ENCODE results near the gene SH2D2A. TPM values are rescaled to one million over a fixed set of nuclear protein-coding genes. Genes with fewer than 3 reads are reported as not detected.
A peak's percentile ranks its signal among the peaks of the same experiment; 100 is the strongest.
"Not testable (repeated sequence)": the region's sequence is repeated elsewhere in the genome, so short reads cannot be mapped to it uniquely, and the experiment has no call there.

Gene SH2D2A
- total RNA-seq, 1 donor from 2014 or later: 1.4 TPM

DNA sequence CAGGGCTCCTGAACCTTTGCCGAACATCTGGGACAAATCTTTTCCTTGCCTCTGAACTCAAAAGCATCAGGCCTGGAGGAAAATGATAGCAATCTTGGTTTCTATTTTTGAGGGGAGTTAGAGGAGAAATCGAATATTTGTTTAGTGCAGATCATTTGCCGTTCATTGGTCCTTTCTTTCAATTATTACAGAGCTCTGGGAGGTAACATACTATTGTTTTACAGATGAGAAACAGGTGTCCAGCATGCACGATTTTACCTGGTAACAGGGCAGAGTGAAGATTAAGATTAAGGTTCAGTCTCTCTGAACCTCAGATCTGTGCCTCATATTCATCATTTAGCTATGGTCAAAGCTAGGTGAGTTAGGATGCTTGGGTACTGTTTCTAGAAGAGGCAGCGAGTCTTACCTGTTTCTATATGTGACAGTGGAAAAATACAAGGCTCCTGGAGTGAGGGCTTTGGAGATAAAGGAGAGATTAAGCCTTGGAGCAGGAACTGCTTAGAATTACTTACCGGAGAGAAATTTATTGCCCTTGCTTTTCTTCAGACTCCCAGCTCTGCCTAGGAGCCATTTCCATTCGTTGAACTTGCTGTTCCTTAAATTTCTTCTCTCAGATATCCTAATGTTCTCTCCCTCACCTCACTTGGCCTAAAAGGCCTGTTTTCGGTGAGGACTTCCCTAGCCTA, 47.9 kb downstream of the SH2D2A start:
- ATAC-seq: no peak

DNA sequence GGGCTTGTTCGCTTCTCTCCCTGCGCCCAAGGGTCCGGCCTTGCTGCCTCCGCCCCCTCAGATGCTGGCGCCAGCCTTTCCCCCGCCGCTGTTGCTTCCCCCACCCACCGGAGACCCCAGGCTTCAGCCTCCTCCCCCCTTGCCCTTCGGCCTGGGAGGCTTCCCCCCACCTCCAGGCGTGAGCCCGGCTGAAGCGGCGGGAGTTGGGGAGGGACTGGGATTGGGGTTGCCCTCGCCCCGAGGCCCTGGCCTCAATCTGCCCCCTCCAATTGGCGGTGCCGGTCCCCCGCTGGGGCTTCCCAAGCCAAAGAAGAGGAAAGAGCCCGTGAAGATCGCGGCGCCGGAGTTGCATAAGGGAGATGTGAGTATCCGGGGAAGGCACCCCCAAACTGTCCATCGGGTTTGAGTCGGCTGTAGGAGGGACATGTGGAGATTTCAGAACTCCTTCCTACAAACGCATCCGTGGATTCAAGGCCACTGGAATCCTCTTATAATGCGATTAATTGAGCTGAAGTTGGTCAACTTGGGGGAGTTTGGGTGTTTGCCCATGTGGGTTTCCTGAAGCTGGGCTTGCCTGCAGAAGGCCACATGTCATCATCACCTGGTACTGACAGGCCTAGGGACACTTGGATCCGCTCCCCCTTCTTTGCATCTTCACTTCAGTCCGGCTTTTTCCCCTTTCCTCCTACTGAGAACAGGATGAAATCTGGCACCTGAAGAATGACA, 48.6 kb downstream of the SH2D2A start:
- ATAC-seq: peak; percentile 4

DNA sequence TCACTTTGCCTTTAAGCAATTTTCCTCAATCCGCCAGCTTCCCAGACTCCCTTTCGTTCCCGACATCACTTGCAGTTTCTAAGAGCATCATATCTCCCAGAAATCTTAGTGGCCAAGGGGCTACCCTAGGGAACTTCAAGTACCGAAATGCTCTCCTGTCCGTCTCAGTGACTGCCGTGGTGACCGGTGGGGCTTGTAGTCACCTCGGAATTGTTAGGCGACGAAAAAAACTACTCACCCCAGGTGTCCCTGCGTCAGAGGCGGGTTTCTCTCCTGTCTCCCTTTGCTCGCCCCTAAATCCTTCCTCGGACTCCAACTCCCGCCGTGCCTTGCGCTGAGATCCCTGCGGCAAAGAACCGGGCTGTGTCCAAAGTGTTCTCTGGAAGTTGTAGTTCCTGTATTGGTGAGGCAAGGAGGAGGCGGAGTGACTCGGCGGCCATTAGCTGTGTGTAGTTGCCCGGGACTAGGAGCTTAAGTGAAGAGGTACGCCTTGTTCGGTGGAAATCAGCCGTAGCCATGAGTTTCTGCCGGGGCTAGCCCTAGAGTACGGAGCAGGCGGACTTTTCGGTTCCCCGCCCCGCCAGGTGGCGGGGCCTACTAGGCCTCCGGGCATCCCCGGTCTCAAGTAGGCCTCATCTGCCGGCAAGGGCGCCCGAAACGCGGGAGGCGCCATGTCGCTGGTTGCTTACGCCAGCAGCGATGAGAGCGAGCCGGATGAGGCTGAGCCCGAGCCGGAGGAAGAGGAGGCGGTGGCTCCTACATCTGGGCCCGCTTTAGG, 49.4 kb downstream of the SH2D2A start, which contains the start of gene PRCC:
Gene PRCC, plus strand, starts transcription at position 435 of the 778 bp plus-strand sequence. Its CDS starts 237 bp downstream, at position 672.
- peak; percentile 96 for ATAC-seq

DNA sequence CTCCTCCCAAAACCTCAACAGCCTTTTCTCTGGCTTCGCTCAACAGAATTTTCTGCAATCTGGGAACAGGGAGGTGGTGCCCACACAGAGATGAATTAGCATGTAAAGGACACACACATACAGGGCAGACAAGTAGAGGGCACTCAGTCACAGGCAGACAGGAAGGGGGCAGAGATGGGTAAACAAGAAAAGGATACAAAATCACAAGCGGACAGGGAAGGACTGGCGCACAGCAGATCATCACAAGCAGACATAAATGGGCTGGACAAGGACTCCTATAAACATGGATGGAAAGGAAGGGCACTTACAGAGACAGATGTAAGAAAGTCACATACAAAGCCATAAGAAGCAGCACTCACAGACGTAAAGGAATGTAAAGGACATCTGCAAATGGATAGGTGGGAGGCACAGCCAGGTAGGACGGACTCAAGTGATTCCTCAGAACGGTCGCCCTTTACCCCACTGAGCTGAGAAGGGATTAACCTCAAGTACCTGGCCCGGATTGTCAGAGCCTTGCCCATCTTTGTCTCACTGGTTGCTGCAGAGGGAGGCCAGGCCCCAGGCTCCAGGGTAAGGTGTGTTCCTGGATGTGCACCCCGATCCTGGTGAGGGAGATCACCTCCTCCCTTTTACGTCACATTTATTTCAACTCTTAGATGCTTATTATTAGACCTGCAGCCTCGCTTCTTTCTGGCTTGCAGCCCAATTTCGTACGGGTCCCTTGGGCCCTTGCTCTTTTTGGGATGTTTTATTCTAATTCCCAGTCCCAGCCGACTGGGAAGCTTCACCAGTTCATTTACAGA, 50.1 kb downstream of the SH2D2A start:
- peak; percentile 60 for ATAC-seq

DNA sequence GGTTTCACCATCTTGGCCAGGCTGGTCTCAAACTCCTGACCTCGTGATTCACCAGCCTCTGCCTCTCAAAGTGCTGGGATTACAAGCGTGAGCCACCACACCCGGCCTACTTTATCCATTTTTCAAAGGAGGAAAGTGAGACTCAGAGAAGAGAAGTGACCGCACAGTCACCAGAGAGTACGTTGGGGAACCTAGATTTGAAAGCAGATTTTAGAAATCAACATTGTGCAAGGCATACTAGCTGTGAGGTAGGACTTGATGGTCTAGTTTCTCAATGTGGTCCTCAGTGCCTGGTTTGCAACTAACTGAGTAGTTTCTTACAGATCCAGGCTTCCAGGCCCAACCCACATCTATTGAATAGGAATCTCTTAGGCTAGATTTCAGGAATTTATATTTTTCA, 51.0 kb downstream of the SH2D2A start:
- ATAC-seq: no peak

DNA sequence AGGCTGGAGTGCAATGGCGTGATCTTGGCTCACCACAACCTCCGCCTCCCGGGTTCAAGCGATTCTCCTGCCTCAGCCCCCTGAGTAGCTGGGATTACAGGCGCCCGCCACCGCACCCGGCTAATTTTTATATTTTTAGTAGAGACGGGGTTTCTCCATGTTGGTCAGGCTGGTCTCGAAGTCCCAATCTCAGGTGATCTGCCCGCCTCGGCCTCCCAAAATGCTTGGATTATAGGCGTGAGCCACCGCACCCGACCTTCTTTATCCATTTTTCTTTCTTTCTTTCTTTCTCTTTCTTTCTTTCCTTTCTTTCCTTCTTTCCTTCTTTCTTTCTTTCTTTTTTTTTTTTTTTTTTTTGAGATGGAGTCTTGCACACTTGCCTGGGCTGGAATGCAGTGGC, 51.5 kb downstream of the SH2D2A start:
- ATAC-seq: not testable (repeated sequence)

DNA sequence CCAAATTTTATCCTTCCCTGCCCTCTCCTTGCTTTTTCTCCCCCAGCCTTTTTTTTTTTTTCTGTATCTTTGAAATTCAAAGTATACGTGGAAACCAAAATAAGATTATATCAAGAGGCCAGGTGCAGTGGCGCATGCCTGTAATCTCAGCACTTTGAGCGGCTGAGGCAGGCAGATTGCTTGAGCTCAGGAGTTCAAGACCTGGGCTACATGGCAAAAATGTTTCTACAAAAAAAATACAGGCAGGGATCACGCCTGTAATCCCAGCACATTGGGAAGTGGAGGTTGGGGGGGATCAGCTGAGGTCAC, 55.9 kb downstream of the SH2D2A start:
- ATAC-seq: no peak

DNA sequence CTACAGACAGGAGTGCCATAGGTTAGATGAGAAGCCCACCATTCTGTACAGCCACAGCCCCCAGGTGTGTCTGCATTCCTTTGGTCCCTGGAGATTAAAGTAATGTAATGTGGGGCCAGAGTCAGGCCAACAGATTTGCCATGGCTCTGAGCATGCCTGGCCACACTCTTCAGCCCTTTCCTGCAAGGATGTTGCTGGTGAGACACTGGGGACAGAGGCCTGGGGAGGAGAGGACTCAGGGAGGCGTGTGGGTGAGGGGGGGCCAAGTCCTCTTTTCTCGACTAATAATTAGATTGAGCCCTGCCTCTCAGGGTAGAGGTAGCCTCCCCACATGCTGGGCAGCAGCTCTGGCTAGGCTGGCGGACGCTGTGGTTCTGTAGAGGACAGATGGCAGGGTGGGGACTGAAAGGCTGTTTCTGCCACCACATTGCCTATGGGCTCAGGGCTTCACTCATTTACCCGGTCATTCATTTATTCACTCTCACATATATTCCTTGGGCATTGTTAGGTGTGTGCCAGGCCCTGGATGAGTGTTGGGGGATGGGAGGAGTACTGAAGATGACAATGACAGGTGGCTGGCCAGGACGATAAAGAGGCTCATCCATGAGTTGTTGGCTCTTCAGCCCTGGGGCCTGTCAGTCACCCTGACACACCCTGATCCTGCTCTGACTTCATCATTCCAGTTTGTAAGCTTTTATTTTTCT, 56.4 kb downstream of the SH2D2A start:
- peak; percentile 38 for ATAC-seq

DNA sequence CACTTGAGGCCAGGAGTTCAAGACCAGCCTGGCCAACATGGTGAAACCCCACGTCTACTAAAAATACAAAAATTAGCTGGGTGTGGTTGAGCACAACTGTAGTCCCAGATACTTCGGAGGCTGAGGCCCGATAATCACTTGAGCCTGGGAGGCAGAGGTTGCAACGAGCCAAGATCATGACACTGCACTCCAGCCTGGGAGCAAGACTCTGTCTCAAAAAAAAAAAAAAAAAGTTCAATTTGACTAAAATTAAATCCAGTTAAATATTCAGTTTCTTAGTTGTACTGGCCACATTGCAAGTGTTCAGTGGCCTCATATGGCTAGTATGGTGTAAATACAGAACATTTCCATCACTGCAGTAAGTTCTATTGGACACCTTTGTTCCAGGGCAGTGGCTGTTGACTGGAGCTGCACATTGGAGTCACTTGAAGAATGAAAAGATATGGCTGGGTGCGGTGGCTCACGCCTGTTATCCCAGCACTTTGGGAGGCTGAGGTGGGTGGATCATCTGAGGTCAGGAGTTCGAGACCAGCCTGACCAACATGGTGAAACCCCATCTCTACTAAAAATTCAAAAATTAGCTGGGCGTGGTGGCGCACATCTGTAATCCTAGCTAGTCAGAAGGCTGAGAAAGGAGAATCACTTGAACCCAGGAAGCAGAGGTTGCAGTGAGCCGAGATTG, 58.9 kb downstream of the SH2D2A start:
- ATAC-seq: not testable (repeated sequence)

DNA sequence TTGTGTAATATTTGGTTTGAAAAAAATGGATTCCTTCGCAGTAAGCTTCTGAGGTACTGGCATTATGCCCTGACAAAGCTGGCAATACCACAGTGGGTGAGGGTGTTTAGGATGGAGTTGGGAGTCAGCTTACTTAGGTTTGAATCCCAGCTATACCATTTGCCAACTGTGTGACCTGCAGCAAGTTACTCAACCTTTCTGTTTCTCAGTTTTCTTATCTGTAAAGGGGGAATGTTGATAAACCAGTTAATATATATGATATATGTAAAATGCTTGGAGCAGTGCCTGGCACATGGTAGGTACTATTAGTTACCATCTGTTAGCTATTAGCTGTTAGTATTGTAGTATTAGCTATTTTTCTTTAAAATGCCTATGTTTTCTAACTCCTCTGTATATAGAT, 60.3 kb downstream of the SH2D2A start:
- ATAC-seq: no peak

Other genes with a start within 250 kb of the SH2D2A start
- gene IQGAP3, start 244.3 kb downstream of the SH2D2A start, total RNA-seq: 11.8 TPM
- gene TTC24, start 237.1 kb downstream of the SH2D2A start, total RNA-seq: not detected
- 80.4 TPM for gene NAXE, start 225.1 kb downstream of the SH2D2A start, total RNA-seq
- gene GPATCH4, start 215.4 kb downstream of the SH2D2A start, total RNA-seq: 20.3 TPM
- gene HAPLN2, start 197.4 kb downstream of the SH2D2A start, total RNA-seq: not detected
- gene BCAN, start 174.7 kb downstream of the SH2D2A start, total RNA-seq: not detected
- 3.0 TPM for gene NES, start 139.4 kb downstream of the SH2D2A start, total RNA-seq
- 1,373 TPM for gene CRABP2, start 111.3 kb downstream of the SH2D2A start, total RNA-seq
- gene METTL25B, start 88.4 kb downstream of the SH2D2A start, total RNA-seq: 23.5 TPM
- gene ISG20L2, start 88.1 kb downstream of the SH2D2A start, total RNA-seq: 27.5 TPM
- 67.4 TPM for gene MRPL24, start 75.8 kb downstream of the SH2D2A start, total RNA-seq
- 205 TPM for gene HDGF, start 65.2 kb downstream of the SH2D2A start, total RNA-seq
- gene PRCC, start 49.3 kb downstream of the SH2D2A start, total RNA-seq: 61.1 TPM
- gene INSRR, start 42.3 kb upstream of the SH2D2A start, total RNA-seq: not detected
- 0.16 TPM for gene NTRK1, start 44.0 kb upstream of the SH2D2A start, total RNA-seq
- gene PEAR1, start 76.9 kb upstream of the SH2D2A start, total RNA-seq: 1.6 TPM
- not detected for gene LRRC71, start 103.8 kb upstream of the SH2D2A start, total RNA-seq
- 13.2 TPM for gene ARHGEF11, start 228.9 kb upstream of the SH2D2A start, total RNA-seq